Measurements from ENCODE around the gene HAGHL.

GRCh38 chr16:686459-687260, 40.2 kb upstream of the HAGHL start:
- TF ChIP-seq CTCF (conservative IDR thresholded peaks at IDR 0.05; ENCODE audit: low read depth in 2 of 2) (no peak), REST (IDR thresholded peaks at IDR 0.05; ENCODE audit: unreplicated experiment) (no peak), EZH2phosphoT487 (IDR thresholded peaks at IDR 0.05; ENCODE audit: unreplicated experiment) (no peak)
